Panc1 (cell line): ENCODE data around the gene ELFN1.

Experiments used
- POLR2AphosphoS5 ChIP-seq: IDR thresholded peaks from 2 replicates; pipeline ENCODE4 v1.6.1; 2012; ENCODE audit warnings: mild to moderate bottlenecking, low read depth, low read length, moderate library complexity
- TF ChIP-seq, protein P1 (sequence below): fragments of 450-650 bp; IDR thresholded peaks from 2 replicates; pipeline ENCODE4 v1.5.1; 2017; ENCODE audit warnings: mild to moderate bottlenecking
- TF ChIP-seq, protein P2 (sequence below), 2 experiments: IDR thresholded peaks; 2 replicates each; pipeline ENCODE4 v1.6.1; 2011 to 2012; ENCODE audit warnings: low read depth in 2 of 2, control low read depth in 1 of 2, low read length in 1 of 2, mild to moderate bottlenecking in 1 of 2, moderate library complexity in 1 of 2; ENCODE audit not compliant: insufficient read depth in 1 of 2

DNA sequence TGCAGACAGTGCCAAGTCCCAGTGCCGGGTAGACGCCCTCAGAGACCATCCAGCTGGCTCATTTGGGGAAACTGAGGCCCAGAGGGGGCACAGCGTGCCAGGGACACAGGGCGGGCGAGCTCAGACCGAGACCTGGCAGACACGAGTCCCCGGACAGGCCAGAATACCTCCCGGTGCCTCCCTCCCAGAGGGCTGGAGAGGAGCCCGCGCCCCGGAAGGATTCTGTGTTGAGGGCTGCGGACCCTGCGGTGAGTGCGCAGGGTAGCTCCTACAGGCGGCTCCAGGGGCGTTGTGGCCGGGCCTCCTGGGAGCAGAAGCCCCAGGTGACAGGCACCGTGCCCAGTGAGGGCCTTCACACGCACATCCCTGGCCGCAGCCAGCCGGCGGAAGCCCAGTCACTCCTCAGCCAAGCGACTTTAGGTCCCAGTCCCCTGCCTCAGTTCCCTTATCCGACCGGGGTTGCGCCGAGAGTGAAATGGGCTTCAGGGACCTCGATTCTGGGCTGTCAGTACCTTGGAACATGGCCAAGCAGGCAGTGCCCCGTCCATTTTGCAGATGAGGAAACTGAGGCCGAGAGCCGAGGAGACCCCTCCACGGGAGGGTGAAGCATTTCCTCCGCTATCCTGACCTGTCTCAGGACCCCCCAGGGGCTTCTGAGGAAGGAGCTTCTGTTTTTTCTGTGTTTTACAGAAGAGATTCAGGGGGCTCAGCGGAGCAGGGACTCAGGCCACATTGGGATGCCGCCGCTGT, 73.6 kb downstream of the ELFN1 start:
- TF ChIP-seq, protein P1, sequence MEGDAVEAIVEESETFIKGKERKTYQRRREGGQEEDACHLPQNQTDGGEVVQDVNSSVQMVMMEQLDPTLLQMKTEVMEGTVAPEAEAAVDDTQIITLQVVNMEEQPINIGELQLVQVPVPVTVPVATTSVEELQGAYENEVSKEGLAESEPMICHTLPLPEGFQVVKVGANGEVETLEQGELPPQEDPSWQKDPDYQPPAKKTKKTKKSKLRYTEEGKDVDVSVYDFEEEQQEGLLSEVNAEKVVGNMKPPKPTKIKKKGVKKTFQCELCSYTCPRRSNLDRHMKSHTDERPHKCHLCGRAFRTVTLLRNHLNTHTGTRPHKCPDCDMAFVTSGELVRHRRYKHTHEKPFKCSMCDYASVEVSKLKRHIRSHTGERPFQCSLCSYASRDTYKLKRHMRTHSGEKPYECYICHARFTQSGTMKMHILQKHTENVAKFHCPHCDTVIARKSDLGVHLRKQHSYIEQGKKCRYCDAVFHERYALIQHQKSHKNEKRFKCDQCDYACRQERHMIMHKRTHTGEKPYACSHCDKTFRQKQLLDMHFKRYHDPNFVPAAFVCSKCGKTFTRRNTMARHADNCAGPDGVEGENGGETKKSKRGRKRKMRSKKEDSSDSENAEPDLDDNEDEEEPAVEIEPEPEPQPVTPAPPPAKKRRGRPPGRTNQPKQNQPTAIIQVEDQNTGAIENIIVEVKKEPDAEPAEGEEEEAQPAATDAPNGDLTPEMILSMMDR: no peak
- no peak for TF ChIP-seq POLR2AphosphoS5
- TF ChIP-seq, protein P2, sequence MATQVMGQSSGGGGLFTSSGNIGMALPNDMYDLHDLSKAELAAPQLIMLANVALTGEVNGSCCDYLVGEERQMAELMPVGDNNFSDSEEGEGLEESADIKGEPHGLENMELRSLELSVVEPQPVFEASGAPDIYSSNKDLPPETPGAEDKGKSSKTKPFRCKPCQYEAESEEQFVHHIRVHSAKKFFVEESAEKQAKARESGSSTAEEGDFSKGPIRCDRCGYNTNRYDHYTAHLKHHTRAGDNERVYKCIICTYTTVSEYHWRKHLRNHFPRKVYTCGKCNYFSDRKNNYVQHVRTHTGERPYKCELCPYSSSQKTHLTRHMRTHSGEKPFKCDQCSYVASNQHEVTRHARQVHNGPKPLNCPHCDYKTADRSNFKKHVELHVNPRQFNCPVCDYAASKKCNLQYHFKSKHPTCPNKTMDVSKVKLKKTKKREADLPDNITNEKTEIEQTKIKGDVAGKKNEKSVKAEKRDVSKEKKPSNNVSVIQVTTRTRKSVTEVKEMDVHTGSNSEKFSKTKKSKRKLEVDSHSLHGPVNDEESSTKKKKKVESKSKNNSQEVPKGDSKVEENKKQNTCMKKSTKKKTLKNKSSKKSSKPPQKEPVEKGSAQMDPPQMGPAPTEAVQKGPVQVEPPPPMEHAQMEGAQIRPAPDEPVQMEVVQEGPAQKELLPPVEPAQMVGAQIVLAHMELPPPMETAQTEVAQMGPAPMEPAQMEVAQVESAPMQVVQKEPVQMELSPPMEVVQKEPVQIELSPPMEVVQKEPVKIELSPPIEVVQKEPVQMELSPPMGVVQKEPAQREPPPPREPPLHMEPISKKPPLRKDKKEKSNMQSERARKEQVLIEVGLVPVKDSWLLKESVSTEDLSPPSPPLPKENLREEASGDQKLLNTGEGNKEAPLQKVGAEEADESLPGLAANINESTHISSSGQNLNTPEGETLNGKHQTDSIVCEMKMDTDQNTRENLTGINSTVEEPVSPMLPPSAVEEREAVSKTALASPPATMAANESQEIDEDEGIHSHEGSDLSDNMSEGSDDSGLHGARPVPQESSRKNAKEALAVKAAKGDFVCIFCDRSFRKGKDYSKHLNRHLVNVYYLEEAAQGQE (IDR thresholded peaks at IDR 0.05; ENCODE audit: insufficient read depth in 1 of 2, low read depth in 2 of 2, low read length in 1 of 2): no peak
